ENCODE results near the gene DMBT1.

Gene DMBT1

DNA sequence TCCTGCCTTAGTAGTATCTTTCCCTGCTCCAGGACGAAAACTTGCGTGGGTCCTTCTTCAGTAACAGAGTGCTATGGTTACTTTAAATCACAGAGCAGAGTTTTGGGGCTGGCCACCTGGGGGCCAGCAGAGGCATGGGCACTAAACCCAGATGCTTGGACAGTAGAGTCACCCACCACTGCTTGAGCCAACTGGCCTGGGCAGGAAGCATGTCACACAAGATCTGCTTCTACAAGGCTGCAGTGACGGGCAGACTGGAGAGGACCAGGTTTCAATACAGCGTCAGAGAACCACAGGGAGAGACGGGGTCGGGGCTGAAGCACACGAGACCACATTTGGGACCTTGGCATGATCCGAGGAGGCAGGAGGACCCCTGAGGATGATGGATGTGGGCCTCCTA is 14.3 kb upstream of the DMBT1 start:
- no peak for DNase-seq (ENCODE audit: low read depth, low spot score)

DNA sequence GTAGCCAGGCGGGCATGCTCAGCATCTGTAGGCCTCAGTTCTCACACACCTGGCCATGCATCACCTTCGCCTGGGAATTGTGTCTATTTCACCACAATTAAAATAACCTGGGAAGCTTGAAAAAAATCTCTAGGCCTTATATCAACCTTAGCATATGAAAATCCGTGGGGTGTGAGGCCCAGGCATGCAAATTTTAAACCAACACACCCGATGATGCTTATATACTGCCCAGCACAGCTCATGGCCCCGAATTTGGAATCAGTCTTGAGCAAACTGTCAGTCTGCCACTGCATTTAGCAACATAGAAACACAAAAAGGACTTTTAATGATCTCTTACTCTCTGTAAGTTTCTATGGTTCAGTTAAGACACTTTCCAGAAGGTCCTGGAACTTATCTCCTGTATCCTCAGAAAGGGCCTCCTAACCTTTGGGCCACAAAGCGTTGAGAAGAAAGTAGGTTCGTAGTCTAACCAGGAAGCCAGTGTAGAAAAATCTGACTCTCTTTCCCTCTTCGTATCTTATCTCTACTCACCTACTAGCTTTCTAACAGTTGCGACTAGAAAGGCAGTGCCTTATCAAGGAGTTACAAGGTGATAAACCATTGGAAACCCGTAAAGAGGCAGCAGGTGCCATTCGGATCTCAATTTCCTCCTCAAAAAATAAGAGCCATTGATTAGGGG is 12.0 kb upstream of the DMBT1 start:
- H3K27ac ChIP-seq: no peak overlapping the region
- DNase-seq (ENCODE audit: low read depth, low spot score): no peak

More for the DNA sequence above, 14.3 kb upstream of the DMBT1 start:
- H3K27ac ChIP-seq: no peak overlapping the region

DNA sequence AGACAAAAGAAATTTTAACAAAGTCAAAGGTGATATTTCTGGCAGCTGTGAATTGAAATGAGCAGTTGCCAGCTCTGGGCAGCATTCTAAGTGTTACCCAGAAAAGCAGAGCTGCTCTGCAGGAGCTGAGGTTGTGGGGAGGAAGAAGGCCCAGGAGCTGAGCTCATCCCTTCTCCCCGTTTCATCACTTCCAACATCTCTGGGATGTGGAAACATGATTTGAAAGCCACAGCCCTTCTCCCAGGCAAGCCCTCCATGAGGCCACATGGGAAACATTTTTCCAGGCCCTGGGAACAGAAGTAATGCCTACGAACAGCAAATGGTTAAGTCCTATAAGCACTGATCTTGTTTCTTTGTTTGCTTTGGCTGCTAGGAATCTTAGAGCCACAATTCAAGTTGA is 10.9 kb upstream of the DMBT1 start:
- H3K27ac ChIP-seq: no peak overlapping the region
- DNase-seq (ENCODE audit: low read depth, low spot score): no peak

DNA sequence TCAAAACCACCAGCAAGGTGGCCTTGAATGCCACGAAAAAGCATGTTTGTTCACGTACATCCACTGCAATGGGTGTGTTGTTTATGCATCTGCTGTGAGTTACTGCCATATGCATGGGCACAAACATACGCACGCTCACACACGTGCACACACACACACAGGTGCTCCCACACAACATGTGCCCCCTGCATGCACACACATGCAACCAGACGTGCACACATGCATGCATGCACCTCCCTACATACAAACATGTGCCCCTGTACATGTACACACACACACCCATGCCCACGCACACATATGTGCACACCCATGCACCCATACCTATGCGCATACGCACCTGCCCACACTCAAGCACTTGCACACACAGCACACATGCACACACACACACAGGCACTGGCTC is 10.1 kb upstream of the DMBT1 start:
- DNase-seq (ENCODE audit: low read depth, low spot score): no peak
- H3K27ac ChIP-seq: no peak overlapping the region

DNA sequence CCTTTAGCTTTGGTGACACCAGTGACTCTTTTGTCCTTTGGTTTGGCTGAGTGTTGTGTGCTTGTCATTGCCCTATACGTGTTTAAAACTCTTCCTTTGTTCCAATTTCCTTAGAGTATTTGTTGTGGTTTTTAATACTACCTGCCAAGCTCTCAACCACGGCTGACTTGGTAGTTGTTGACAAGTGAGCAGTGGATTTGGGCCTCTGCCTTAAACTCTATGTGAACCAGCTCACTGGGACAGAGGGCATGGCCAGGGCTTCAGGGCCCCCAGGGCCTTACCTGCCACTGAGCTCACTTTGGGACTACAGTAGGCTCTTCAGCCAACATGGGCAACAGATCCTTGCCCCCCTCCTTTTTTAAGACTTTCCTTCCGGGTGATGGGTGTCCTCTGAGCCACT is 9.6 kb upstream of the DMBT1 start:
- no peak overlapping the region for H3K27ac ChIP-seq
- DNase-seq (ENCODE audit: low read depth, low spot score): no peak

DNA sequence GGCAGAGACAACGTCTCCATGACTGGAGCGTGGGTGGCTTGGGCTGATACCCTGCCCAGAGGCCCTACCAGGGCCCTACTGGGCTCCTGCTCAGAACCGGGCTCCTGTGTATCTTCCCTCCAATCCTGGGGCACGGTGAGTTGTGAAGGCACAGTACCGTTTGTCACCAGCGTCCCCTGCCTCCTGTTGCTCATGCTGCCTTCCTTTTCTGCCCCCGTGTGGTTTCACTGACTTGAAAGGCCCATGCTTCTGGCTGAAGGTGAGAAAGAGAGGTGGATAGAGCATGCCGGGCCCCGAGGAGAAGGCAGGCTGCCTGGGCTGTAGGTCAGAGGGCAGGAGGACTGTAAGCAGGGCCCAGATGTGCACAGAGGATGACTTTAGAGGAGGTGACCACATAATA is 9.1 kb upstream of the DMBT1 start:
- no peak overlapping the region for H3K27ac ChIP-seq
- no peak for DNase-seq (ENCODE audit: low read depth, low spot score)

GRCh38 chr10:122553341-122553740 is 7.2 kb upstream of the DMBT1 start:
- no peak for DNase-seq (ENCODE audit: low read depth, low spot score)
- no peak overlapping the region for H3K27ac ChIP-seq

GRCh38 chr10:122554131-122555036 is 6.2 kb upstream of the DMBT1 start:
- no peak for DNase-seq (ENCODE audit: low read depth, low spot score)
- no peak overlapping the region for H3K27ac ChIP-seq

DNA sequence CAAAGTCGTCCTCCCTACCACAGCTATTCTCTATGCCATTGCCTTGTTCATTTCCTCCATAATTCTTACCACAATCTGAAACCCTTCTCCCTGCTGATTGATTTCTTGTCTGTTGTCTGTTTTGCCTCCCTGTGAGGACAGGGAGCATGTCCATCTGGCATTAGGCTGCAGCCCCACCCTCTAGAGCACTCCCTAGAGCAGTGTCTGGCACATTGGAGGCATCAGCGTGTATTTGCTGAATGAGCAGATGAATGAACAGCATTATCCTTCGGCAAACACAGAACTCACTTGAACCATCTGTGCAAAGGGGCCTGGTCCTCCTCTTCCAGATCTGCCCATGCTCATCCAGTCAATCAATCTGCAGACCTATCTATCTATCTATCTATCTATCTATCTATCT is 5.1 kb upstream of the DMBT1 start:
- no peak overlapping the region for H3K27ac ChIP-seq
- DNase-seq (ENCODE audit: low read depth, low spot score): no peak

- no peak for DNase-seq (ENCODE audit: low read depth, low spot score)
- no peak overlapping the region for H3K27ac ChIP-seq
These were observed 3.0 kb upstream of the DMBT1 start for GRCh38 chr10:122557516-122557915.

DNA sequence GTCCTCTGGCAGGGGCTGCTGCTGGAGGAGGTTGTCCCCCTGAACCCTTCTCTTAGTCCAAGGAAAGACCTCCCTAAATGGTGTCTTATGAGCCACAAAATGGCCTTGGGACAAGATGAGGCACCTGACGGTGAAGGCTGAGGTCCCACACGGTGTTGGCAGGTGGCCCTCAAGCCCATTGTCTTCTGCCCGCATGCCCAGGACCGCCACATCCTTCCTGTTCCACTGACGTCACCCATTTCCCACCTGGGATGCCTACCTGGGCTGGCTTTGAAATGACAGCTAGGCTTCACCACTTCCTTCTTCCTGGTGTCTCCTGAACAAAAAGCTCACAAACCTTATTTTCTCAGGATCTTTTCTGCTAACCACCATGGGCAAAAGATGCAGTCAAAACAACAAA is 2.1 kb upstream of the DMBT1 start:
- no peak overlapping the region for H3K27ac ChIP-seq
- DNase-seq (ENCODE audit: low read depth, low spot score): no peak

DNA sequence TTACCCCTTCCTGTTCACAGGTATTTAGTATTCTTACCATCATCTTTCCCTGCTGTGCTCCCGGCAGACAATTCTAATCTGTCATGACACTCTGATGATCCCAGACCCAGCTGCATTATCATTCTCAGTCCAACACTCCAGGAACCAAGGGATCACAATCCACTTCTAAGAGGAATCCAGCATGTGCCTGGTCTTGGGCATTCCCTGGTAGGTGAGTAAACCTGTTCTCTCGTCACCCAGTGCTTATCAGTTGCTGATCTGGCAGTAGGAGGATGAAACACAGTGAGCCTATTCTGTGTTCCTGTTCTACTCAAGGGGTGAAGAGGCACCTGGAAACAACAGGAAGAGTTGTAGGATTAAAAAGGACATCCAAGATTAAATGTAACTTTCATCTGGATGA is 1.3 kb upstream of the DMBT1 start:
- peak; percentile 34 for DNase-seq (ENCODE audit: low read depth, low spot score)
- no peak overlapping the region for H3K27ac ChIP-seq

- no peak for DNase-seq (ENCODE audit: low read depth, low spot score)
- H3K27ac ChIP-seq: no peak overlapping the region
These were observed 658 bp downstream of the DMBT1 start for GRCh38 chr10:122561212-122561611.

GRCh38 chr10:122561792-122562191 is 1.2 kb downstream of the DMBT1 start:
- no peak overlapping the region for H3K27ac ChIP-seq

GRCh38 chr10:122564980-122565379 is 4.4 kb downstream of the DMBT1 start:
- H3K27ac ChIP-seq: no peak overlapping the region
- no peak for DNase-seq (ENCODE audit: low read depth, low spot score)

More at GRCh38 chr10:122561792-122562191, 1.2 kb downstream of the DMBT1 start:
- DNase-seq (ENCODE audit: low read depth, low spot score): no peak

DNA sequence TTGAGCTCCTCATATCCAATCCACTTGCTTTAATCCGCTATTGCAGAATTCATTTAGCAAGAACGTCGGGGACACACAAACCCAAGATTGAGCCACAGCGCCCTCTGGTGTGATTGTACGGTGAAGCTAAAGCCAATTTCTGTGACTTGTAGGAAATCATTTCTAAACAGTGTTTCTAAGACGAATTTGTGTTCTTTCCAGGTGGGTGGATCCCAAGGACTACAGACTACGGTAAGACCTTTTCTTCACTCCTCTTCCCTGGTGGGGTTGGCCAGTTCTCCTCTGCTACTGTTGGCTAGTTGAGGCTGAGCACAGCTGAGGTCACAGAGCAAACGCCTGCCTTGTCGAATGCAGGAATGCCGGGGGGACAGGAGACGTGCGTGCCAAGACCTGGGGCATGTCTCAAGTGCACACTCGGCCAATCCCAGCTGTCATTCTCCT is 5.2 kb downstream of the DMBT1 start:
- DNase-seq (ENCODE audit: low read depth, low spot score): no peak
- no peak overlapping the region for H3K27ac ChIP-seq

DNA sequence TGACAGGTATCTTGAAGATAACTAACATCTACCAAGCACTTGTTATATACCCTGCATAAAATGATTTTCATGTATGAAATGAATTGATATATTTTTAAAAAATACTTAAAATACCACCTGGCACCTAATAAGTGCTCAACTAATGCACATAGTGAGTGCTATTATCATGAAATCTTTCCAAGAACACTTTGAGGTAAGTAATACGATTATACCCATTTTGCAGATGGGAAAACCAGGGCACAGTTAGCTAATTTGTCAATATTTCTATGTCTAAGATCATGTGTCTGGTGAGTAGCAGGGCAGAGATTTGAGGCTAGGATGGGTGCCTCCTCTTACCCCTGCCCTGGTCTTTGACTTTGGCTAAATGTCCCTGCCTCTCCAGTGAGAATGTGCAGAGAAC is 6.1 kb downstream of the DMBT1 start:
- DNase-seq (ENCODE audit: low read depth, low spot score): no peak
- H3K27ac ChIP-seq: no peak overlapping the region

DNA sequence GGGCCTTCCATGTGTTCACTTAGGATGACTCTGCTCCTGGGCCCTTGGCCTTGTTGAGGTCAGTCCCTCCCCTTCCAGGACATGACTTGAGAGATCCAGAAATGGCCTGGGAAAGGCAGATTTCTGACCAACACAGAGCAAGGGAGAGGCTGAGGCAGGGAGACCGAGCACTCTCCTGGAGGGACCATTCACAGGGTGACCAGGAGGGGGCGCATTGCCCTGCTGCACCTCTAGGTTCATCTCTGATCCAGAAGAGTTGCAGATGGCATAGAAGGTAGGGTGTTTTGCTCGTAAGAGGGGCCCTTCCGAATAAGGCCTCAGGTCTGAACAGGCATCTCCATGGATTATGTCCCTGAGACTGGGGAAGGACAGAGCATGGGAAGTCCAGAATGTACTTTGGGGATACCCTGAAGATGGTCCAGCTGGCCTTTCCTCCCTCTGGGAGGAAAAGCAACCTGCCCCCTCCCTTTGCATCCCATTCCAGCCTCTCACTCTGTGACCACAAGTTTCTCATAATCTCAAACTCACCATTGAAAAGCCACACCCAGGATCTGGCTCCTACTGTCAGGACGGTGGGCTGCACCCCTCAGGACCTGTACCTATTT is 6.6 kb downstream of the DMBT1 start:
- DNase-seq (ENCODE audit: low read depth, low spot score): no peak
- H3K27ac ChIP-seq: no peak overlapping the region

- H3K27ac ChIP-seq: no peak overlapping the region
- no peak for DNase-seq (ENCODE audit: low read depth, low spot score)
These were observed 8.0 kb downstream of the DMBT1 start for GRCh38 chr10:122568551-122568950.

- DNase-seq (ENCODE audit: low read depth, low spot score): no peak
- H3K27ac ChIP-seq: no peak overlapping the region
These were observed 10.4 kb downstream of the DMBT1 start for GRCh38 chr10:122570920-122571319.

- DNase-seq (ENCODE audit: low read depth, low spot score): no peak
- H3K27ac ChIP-seq: no peak overlapping the region
These were observed 11.3 kb downstream of the DMBT1 start for GRCh38 chr10:122571892-122572291.

Data from epithelial cell of prostate (primary cell).